ENCODE results near the gene EFNA4.

EFNA4 gene

DNA sequence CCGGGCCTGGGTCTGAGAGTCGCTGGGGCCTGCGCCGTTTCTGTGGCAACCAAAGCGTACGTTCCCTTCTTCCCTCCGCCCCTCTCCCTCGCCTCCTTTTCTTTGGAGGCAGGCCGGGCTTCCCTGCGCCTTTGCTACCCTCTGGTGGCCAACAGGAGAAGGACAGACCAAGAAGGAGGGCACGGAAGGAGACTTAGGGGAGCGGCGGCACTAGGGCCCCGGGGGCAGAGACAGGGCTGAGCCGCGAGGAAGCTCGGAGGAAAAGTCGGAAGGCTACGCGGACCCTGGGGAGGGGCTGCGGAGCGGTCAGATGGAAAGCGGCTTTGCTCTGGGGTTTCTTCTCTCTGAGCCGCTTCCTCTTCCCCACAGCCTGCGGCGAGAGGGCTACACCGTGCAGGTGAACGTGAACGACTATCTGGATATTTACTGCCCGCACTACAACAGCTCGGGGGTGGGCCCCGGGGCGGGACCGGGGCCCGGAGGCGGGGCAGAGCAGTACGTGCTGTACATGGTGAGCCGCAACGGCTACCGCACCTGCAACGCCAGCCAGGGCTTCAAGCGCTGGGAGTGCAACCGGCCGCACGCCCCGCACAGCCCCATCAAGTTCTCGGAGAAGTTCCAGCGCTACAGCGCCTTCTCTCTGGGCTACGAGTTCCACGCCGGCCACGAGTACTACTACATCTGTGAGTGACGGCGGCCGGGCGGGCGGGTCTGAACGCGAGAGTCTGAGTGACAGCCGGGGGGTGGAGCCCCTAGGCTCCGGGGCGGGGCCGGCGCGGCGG, 21.4 kb downstream of the EFNA4 start:
- Mint-ChIP-seq H3K4me3 (peak overlapping the region; percentile 88), H3K36me3 (no peaks in the 10 kb centered on the region), H3K9me3 (no peaks in the 10 kb centered on the region), H3K27ac (peak overlapping the region; percentile 83), H3K27me3 (peaks cover 19% of the 10 kb centered on the region), H3K4me1 (peaks cover 43% of the 10 kb centered on the region)

DNA sequence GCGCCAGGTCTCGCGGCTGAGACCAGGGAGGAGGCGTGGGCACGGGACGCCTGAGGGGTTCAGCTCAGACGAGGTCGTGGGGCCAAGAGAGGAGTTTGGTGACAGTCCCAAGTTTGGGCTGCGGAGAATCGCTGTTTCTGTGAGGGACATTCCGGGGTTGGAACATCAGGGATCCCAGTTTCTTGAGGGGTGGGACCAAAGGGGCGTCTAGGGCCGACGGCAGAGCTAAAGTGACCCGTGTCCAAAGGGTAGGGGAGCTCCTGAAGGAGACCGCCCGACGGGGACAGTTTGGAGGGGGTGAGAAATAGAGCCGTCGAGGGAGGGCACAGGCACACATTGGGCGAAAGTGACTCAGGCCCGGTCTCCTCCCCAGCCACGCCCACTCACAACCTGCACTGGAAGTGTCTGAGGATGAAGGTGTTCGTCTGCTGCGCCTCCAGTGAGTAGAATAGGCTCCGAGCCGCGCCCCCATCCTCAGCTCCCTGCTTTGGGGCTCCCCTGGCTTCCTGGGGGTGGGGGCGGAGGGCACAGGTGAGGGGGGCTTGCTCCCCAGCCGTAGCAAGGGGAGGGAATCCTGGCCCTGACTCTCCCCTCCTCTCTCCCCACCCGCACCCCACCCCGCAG, 22.1 kb downstream of the EFNA4 start:
- no peaks in the 10 kb centered on the region for H3K36me3 Mint-ChIP-seq
- H3K27me3 Mint-ChIP-seq: peaks cover 19% of the 10 kb centered on the region
- H3K9me3 Mint-ChIP-seq: no peaks in the 10 kb centered on the region
- H3K4me3 Mint-ChIP-seq: peak overlapping the region; percentile 88
- H3K27ac Mint-ChIP-seq: peak overlapping the region; percentile 83
- H3K4me1 Mint-ChIP-seq: peaks cover 42% of the 10 kb centered on the region

DNA sequence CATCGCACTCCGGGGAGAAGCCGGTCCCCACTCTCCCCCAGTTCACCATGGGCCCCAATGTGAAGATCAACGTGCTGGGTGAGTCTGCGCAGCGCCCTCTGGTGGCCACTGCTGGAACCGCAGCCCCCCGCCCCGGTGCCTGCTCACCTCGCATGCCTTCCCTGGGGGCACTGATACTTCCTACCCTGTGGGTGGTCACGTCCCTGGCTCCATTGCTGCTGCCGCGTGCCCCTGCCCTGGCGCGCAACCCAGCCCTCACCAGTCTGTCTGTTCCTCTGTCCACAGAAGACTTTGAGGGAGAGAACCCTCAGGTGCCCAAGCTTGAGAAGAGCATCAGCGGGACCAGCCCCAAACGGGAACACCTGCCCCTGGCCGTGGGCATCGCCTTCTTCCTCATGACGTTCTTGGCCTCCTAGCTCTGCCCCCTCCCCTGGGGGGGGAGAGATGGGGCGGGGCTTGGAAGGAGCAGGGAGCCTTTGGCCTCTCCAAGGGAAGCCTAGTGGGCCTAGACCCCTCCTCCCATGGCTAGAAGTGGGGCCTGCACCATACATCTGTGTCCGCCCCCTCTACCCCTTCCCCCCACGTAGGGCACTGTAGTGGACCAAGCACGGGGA, 22.7 kb downstream of the EFNA4 start:
- H3K4me1 Mint-ChIP-seq: peaks cover 42% of the 10 kb centered on the region
- H3K27me3 Mint-ChIP-seq: peaks cover 19% of the 10 kb centered on the region
- H3K4me3 Mint-ChIP-seq: peak overlapping the region; percentile 39
- H3K9me3 Mint-ChIP-seq: no peaks in the 10 kb centered on the region
- H3K36me3 Mint-ChIP-seq: no peaks in the 10 kb centered on the region
- no peak overlapping the region for H3K27ac Mint-ChIP-seq

DNA sequence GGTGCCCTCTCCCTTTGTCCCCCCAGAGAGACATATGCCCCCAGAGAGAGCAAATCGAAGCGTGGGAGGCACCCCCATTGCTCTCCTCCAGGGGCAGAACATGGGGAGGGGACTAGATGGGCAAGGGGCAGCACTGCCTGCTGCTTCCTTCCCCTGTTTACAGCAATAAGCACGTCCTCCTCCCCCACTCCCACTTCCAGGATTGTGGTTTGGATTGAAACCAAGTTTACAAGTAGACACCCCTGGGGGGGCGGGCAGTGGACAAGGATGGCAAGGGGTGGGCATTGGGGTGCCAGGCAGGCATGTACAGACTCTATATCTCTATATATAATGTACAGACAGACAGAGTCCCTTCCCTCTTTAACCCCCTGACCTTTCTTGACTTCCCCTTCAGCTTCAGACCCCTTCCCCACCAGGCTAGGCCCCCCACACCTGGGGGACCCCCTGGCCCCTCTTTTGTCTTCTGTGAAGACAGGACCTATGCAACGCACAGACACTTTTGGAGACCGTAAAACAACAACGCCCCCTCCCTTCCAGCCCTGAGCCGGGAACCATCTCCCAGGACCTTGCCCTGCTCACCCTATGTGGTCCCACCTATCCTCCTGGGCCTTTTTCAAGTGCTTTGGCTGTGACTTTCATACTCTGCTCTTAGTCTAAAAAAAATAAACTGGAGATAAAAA, 23.5 kb downstream of the EFNA4 start:
- H3K27ac Mint-ChIP-seq: no peak overlapping the region
- H3K36me3 Mint-ChIP-seq: no peaks in the 10 kb centered on the region
- H3K4me1 Mint-ChIP-seq: peaks cover 41% of the 10 kb centered on the region

DNA sequence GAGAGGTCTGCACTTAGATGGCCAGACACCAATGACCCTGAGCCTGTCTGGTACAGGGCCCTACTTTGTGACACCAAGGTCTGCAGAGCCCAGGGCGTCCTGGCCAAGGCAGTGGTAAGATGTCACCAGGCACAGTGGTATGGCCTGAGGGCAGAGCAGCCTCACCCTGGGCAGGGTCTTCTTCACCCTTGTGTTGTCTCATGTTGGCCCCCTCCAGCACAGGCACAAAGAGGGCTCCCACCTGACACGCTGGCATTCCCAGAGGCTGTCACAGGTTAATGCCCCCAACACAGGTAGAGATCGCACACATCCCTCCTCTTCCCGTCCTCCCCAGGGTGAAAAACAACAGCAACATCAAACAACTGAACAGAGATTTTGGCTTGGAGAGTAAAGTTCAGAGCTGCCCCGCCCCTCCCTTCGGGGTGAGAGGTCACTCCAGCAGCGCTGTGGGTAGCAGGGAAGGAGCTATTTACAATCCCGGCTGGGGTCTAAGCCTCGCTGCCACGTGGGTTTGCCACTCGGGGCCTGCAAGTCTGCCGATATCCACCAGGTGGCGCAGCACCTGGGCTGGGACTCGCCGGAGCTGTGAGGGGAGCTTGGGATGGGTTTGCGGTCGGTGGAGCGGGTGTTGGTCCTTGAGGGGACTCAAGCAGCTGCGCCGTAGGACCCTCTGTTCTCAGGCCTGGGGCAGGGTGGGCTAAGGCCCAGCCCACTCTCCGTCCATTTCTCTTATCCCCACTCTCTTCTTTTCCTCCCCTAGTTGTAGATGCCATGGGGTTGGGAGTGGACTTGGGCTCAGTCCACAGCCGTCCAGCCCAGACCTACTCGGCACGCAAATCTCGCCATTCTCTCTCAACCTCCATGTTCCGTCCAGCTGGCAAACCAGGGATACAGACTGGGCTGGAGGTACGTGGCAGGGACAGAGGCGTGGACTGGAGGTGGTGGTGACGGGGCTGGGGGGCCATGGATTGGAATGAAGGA, 27.8 kb downstream of the EFNA4 start:
- H3K9me3 Mint-ChIP-seq: no peaks in the 10 kb centered on the region
- peak overlapping the region; percentile 30 for H3K27ac Mint-ChIP-seq
- no peak overlapping the region for H3K4me3 Mint-ChIP-seq
- H3K36me3 Mint-ChIP-seq: no peaks in the 10 kb centered on the region
- H3K4me1 Mint-ChIP-seq: peaks cover 12% of the 10 kb centered on the region
- H3K27me3 Mint-ChIP-seq: peaks cover 2% of the 10 kb centered on the region

More for the DNA sequence above, 23.5 kb downstream of the EFNA4 start:
- H3K27me3 Mint-ChIP-seq: peaks cover 14% of the 10 kb centered on the region
- H3K9me3 Mint-ChIP-seq: no peaks in the 10 kb centered on the region
- no peak overlapping the region for H3K4me3 Mint-ChIP-seq

DNA sequence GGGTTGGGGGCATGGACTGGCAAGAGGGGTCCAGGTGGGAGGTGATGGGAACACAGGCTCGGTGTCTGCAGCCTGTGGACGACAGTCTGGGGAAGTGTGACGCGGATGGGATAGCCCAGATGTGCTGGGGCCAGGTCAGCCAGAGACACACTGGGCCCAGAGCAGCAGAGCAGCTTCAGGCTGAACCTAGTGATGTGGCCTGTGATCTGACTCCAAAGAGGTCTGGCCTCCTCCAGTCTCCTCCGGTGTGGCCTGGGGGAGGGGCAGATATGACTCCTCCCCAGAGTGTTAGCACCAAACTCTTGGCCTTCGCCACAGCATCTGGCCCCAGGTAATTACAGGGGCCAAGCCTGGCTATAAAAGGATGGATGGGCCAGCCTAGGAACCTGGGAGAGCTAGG, 28.6 kb downstream of the EFNA4 start:
- H3K36me3 Mint-ChIP-seq: no peaks in the 10 kb centered on the region

DNA sequence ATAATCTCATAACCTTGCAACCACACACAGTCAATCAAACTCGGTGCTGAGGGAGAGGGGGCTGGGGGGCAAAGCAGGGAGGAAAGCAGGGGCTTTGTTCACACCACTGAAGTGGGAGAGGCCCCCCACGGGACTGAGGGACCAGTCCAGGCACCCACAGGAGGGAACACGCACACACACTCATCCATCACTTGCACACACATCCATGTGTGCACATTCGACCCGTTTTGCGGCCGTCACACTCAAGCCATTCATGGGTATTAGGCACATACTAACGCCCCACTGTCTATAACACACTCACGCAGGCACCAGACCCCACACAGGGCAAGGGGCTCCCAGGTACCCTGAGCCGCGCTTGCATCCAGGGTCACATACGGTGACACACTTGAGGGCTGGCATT, 29.1 kb downstream of the EFNA4 start:
- Mint-ChIP-seq H3K9me3 (no peaks in the 10 kb centered on the region), H3K4me3 (no peak overlapping the region), H3K27ac (no peak overlapping the region), H3K36me3 (no peaks in the 10 kb centered on the region), H3K27me3 (peaks cover 2% of the 10 kb centered on the region), H3K4me1 (peaks cover 7% of the 10 kb centered on the region)

More for the DNA sequence above, 28.6 kb downstream of the EFNA4 start:
- Mint-ChIP-seq H3K9me3 (no peaks in the 10 kb centered on the region), H3K4me1 (peaks cover 11% of the 10 kb centered on the region), H3K4me3 (no peak overlapping the region), H3K27me3 (peaks cover 2% of the 10 kb centered on the region), H3K27ac (no peak overlapping the region)

DNA sequence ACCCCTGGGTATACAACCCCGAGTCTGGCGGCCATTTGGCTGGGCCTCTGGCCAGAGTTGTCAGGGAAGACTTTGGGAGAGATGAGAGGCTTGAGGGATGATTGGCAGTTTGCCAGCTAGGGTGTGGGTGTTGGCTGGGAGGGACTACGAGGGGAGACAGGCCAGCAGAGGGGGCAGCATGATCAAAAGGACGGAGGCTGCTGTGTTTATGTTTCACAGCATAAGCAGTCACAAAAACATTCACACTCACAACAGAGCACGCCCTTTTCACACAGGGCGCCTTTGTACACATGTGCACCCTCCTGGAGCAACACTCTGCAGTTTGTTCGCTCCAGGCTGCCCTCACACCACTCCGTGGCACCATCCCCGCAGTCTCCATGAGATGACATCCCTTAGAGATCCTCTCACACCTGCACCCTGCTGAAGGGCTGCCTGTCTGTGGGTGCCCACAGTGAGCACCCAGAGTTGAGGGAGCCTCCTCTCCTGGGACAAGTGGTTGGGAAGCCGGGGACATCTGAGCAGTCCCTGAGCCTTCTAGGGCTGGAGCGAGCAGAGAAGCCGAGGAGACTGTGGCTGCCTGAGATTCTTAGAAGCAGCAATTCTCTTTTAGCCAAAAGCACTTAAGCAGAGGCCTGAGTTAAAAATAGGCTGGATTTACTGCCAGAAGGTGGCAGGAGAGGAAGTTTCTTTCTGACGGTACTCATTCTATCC, 30.5 kb downstream of the EFNA4 start:
- peaks cover 2% of the 10 kb centered on the region for H3K27me3 Mint-ChIP-seq
- H3K9me3 Mint-ChIP-seq: no peaks in the 10 kb centered on the region
- no peak overlapping the region for H3K27ac Mint-ChIP-seq

DNA sequence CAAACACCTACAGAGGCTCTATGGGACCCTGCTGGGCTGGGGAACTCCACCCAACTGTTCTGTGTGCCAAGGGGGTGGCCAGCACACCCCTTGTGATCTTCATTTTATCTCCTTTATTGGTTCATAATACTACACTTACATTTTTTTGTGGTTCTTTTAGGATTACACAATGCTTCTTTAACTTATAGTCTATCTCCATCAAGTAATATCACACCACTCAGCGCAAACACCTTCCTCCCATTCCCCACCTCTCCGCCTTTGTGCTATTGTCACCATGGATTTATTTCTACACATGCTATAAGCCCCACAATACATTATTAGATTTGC, 31.0 kb downstream of the EFNA4 start:
- Mint-ChIP-seq H3K4me3 (no peak overlapping the region), H3K36me3 (no peaks in the 10 kb centered on the region), H3K27ac (no peak overlapping the region), H3K27me3 (peaks cover 2% of the 10 kb centered on the region), H3K4me1 (peaks cover 7% of the 10 kb centered on the region), H3K9me3 (no peaks in the 10 kb centered on the region)

More for the DNA sequence above, 30.5 kb downstream of the EFNA4 start:
- Mint-ChIP-seq H3K4me3 (no peak overlapping the region), H3K4me1 (peaks cover 7% of the 10 kb centered on the region), H3K36me3 (no peaks in the 10 kb centered on the region)

DNA sequence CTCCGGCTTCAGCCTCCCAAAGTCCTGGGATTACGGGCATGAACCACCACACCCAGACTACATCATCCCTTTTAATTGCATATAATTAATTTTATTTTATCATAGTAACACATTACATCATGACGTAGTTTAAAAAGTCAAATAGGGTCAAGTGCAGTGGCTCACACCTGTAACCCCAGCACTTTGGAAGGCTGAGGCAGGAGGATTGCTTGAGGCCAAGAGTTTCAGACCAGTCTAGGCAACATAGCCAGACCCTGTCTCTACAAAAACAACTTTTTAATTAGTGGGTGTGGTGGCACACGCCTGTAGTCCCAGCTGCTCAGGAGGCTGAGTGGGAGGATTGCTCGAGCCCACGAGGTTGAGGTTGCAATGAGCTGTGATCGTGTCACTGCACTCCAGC, 35.8 kb downstream of the EFNA4 start:
- no peaks in the 10 kb centered on the region for H3K9me3 Mint-ChIP-seq
- no peak overlapping the region for H3K4me3 Mint-ChIP-seq
- H3K36me3 Mint-ChIP-seq: no peaks in the 10 kb centered on the region
- H3K27ac Mint-ChIP-seq: no peak overlapping the region
- peaks cover 2% of the 10 kb centered on the region for H3K27me3 Mint-ChIP-seq
- H3K4me1 Mint-ChIP-seq: no peaks in the 10 kb centered on the region

DNA sequence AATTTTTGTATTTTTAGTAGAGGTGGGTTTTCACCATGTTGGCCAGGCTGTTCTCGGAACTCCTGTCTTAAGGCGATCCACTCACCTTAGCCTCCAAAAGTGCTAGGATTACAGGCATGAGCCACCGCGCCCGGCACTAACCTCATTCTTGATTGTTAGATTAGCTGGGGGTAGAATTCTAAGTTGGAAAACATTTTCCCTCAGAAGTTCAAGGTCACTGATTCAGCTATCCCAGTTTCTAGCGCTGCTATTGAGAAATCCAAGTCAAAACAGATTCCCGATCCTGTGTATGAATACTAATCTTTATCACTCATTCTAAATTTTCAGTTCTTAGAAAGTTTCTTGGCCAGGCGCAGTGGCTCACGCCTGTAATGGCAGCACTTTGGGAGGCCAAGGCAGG, 39.8 kb downstream of the EFNA4 start:
- no peaks in the 10 kb centered on the region for H3K9me3 Mint-ChIP-seq
- no peak overlapping the region for H3K4me3 Mint-ChIP-seq
- no peaks in the 10 kb centered on the region for H3K4me1 Mint-ChIP-seq
- H3K27ac Mint-ChIP-seq: no peak overlapping the region
- H3K27me3 Mint-ChIP-seq: no peaks in the 10 kb centered on the region
- H3K36me3 Mint-ChIP-seq: no peaks in the 10 kb centered on the region

DNA sequence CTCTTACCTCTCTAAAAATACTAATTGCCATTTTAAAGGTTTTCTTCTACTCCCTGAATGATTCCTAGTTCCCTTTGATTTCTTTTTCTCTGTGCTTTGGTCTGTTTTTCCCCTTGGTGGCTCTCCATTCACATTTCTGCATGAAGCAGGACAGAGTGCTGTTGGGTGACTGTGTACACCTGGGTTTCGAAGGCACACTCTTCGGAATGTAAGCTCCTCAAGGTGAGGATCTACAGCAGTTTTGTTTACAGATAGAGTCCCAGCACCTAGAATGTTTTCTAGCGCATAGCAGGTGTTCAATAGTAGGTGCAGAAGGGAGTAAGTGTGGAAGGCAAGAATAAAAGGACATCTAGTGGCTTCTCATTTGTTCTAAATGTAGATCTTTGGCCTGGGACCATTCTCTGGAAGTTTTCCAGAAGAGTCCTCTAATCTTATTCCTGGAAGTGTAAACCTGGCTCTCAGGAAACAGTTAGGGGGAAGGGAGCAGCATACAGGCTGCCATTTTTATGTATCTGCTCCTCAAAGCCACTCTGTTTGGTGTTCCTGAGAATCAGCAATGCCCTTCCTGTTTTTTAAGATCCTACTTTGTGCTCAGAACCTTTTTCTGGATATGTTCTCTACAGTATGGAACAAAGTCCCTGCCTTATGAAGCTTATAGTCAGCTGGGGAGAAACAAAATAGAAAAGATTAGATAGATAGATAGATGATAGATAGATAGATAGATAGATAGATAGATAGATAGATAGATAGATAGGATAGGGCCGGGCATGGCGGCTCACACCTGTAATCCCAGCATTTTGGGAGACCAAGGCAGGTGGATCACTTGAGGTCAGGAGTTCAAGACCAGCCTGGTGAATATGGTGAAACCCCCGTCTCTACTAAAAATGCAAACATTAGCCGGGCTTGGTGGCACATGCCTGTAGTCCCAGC, 41.3 kb downstream of the EFNA4 start:
- Mint-ChIP-seq H3K9me3 (no peaks in the 10 kb centered on the region), H3K4me3 (no peak overlapping the region), H3K36me3 (no peaks in the 10 kb centered on the region), H3K27ac (no peak overlapping the region), H3K27me3 (no peaks in the 10 kb centered on the region), H3K4me1 (no peaks in the 10 kb centered on the region)

DNA sequence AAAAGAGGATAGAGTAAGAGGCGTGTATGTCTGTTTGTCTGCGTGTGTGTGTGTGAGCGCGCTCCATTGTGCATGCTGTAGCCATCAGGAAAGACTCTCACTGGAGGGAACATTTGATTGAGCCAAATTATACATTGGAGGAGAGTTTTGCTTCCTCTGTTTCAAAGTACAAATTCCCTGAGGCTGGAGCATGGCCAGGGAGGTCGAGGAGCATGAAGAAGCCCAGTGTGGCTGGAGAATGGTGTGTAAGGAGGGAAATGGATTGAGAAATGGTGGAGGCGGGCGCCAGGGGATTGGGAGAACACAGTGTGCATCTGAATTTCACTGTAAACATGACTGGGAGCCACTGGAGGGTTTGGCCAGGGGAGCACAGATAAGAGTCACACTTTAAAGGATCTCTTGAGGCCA, 42.1 kb downstream of the EFNA4 start:
- H3K36me3 Mint-ChIP-seq: no peaks in the 10 kb centered on the region
- no peaks in the 10 kb centered on the region for H3K27me3 Mint-ChIP-seq
- no peak overlapping the region for H3K27ac Mint-ChIP-seq
- no peaks in the 10 kb centered on the region for H3K4me1 Mint-ChIP-seq
- no peaks in the 10 kb centered on the region for H3K9me3 Mint-ChIP-seq
- H3K4me3 Mint-ChIP-seq: no peak overlapping the region

DNA sequence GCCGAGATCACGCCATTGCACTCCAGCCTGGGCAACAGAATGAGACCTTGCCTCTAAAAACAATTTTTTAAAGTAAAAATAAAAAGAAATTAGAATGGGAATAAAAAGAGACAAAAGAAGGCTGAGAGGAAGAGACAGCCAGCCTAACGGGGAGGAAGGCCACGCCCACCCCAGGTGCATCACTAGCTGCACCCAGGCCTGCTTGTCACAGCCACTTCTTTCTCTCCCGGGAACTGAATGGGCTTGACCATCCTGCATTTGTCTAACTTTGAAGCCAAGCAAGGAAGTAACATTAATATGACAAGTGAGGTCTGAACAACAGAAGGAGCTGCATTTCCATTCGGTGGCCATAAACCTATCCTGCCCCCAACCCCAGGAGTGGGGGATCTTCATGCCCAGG, 43.3 kb downstream of the EFNA4 start:
- Mint-ChIP-seq H3K9me3 (no peaks in the 10 kb centered on the region), H3K4me1 (no peaks in the 10 kb centered on the region), H3K27me3 (no peaks in the 10 kb centered on the region), H3K27ac (no peak overlapping the region), H3K4me3 (no peak overlapping the region), H3K36me3 (no peaks in the 10 kb centered on the region)

All from activated naive CD4-positive, alpha-beta T cell treated with anti-CD3 and anti-CD28 coated beads, Interleukin-2, amount 50 U/mL, for 24 hours (primary cell).